Measurements from ENCODE around the gene ARHGEF26.

Gene ARHGEF26

GRCh38 chr3:154095832-154096421 lies 25.3 kb upstream of the ARHGEF26 start:
- TF ChIP-seq ZNF70 (CRISPR knock-in tag; IDR thresholded peaks at IDR 0.05) (no peak), TOX (CRISPR knock-in tag; IDR thresholded peaks at IDR 0.05; ENCODE audit: borderline replicate concordance) (no peak), GLIS3 (CRISPR knock-in tag; IDR thresholded peaks at IDR 0.05) (no peak), ZFP3 (CRISPR knock-in tag; IDR thresholded peaks at IDR 0.05) (no peak), PPARA (CRISPR knock-in tag; IDR thresholded peaks at IDR 0.05; ENCODE audit: borderline replicate concordance) (no peak), SNAI2 (CRISPR knock-in tag; IDR thresholded peaks at IDR 0.05) (no peak), CREB5 (CRISPR knock-in tag; IDR thresholded peaks at IDR 0.05; ENCODE audit: low read depth) (no peak), CSDC2 (CRISPR knock-in tag; IDR thresholded peaks at IDR 0.05) (no peak)
- ATAC-seq: peak; percentile 79

- no peak for TF ChIP-seq ZNF565 (CRISPR knock-in tag; conservative IDR thresholded peaks at IDR 0.05; ENCODE audit: low read depth)
- TF ChIP-seq ZFP30 (CRISPR knock-in tag; IDR thresholded peaks at IDR 0.05): no peak
- no peak for TF ChIP-seq ZNF8 (CRISPR knock-in tag; IDR thresholded peaks at IDR 0.05)
- no peak for TF ChIP-seq CSRNP3 (CRISPR knock-in tag; IDR thresholded peaks at IDR 0.05)
- no peak for ATAC-seq
Measured at GRCh38 chr3:154098376-154098775, 22.8 kb upstream of the ARHGEF26 start.

- no peak for ATAC-seq
- no peak for TF ChIP-seq ZFP3 (CRISPR knock-in tag; IDR thresholded peaks at IDR 0.05)
Measured at GRCh38 chr3:154100556-154100955, 20.6 kb upstream of the ARHGEF26 start.

GRCh38 chr3:154101250-154101649 lies 19.9 kb upstream of the ARHGEF26 start:
- TF ChIP-seq SNAI2 (CRISPR knock-in tag; IDR thresholded peaks at IDR 0.05): no peak
- no peak for TF ChIP-seq PPARA (CRISPR knock-in tag; IDR thresholded peaks at IDR 0.05; ENCODE audit: borderline replicate concordance)
- no peak for TF ChIP-seq GLIS3 (CRISPR knock-in tag; IDR thresholded peaks at IDR 0.05)
- no peak for TF ChIP-seq CSDC2 (CRISPR knock-in tag; IDR thresholded peaks at IDR 0.05)
- TF ChIP-seq ESRRG (CRISPR knock-in tag; IDR thresholded peaks at IDR 0.05): no peak
- TF ChIP-seq ZNF565 (CRISPR knock-in tag; conservative IDR thresholded peaks at IDR 0.05; ENCODE audit: low read depth): no peak
- TF ChIP-seq CREB5 (CRISPR knock-in tag; IDR thresholded peaks at IDR 0.05; ENCODE audit: low read depth): no peak
- no peak for TF ChIP-seq TSHZ2 (CRISPR knock-in tag; IDR thresholded peaks at IDR 0.05)
- TF ChIP-seq TCF4 (CRISPR knock-in tag; IDR thresholded peaks at IDR 0.05; ENCODE audit: borderline replicate concordance): no peak
- TF ChIP-seq BACH2 (CRISPR knock-in tag; IDR thresholded peaks at IDR 0.05; ENCODE audit: borderline replicate concordance): no peak
- no peak for TF ChIP-seq POU6F1 (CRISPR knock-in tag; IDR thresholded peaks at IDR 0.05; ENCODE audit: borderline replicate concordance, low read depth)
- no peak for TF ChIP-seq ZNF8 (CRISPR knock-in tag; IDR thresholded peaks at IDR 0.05)
- no peak for ATAC-seq

GRCh38 chr3:154102225-154102624 lies 19.0 kb upstream of the ARHGEF26 start:
- no peak for ATAC-seq
- TF ChIP-seq TOX (CRISPR knock-in tag; IDR thresholded peaks at IDR 0.05; ENCODE audit: borderline replicate concordance) (no peak), GLIS3 (CRISPR knock-in tag; IDR thresholded peaks at IDR 0.05) (no peak), CREB5 (CRISPR knock-in tag; IDR thresholded peaks at IDR 0.05; ENCODE audit: low read depth) (no peak), TSHZ2 (CRISPR knock-in tag; IDR thresholded peaks at IDR 0.05) (no peak), ARNTL (CRISPR knock-in tag; IDR thresholded peaks at IDR 0.05; ENCODE audit: borderline replicate concordance, low read depth) (no peak), RARB (CRISPR knock-in tag; IDR thresholded peaks at IDR 0.05) (no peak), ZFP30 (CRISPR knock-in tag; IDR thresholded peaks at IDR 0.05) (no peak)
